HG02623 (cell line): ENCODE data around the gene ZNF112.
"Not testable (repeated sequence)": the region's sequence is repeated elsewhere in the genome, so short reads cannot be mapped to it uniquely, and the experiment has no call there.

ENCODE experiments used
- ATAC-seq: cut with Tn5 transposase; IDR thresholded peaks from one replicate; pipeline ENCODE4 v1.9.1; 2021; ENCODE audit warnings: moderate library complexity; ENCODE audit not compliant: unreplicated experiment

The ZNF112 gene

DNA sequence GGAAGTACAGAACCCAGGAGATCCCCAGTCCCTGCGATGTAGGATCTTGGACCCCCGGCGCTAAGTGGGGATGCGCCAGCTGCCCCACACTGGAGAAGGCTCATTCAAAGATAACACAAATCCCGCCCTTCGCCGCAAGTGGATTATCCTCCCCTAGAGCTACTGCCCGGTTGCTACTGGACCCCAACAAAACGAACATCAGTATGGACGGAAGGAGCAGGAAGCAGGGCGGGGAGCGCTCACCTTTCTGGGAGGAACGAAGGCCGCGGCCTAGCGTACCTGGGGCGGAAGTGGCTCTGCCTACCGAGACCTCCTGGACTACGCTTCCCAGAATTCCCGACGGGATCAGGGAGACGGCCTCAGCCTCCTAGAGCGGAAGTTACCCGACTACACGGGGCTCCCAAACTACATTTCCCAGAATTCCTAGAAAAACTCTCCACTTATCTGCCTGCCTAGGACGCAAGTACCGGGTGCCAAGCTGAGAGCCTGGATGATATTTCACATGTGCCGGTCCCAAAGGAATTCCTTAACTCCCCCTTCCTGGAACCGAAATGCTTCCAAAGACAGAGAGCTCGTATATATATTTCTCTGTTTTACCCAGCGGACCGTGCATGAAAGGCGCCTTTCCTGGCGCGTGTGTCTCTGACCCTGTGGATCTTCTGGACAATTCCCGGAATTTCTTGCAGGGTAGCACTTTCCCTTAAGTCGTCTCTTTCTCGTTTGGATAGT is at the start of gene ZNF112:
Gene ZNF112, minus strand, starts transcription at position 298 of the 729 bp plus-strand sequence. CDS start 16,141 bp downstream, outside the sequence.
- no peak for ATAC-seq

DNA sequence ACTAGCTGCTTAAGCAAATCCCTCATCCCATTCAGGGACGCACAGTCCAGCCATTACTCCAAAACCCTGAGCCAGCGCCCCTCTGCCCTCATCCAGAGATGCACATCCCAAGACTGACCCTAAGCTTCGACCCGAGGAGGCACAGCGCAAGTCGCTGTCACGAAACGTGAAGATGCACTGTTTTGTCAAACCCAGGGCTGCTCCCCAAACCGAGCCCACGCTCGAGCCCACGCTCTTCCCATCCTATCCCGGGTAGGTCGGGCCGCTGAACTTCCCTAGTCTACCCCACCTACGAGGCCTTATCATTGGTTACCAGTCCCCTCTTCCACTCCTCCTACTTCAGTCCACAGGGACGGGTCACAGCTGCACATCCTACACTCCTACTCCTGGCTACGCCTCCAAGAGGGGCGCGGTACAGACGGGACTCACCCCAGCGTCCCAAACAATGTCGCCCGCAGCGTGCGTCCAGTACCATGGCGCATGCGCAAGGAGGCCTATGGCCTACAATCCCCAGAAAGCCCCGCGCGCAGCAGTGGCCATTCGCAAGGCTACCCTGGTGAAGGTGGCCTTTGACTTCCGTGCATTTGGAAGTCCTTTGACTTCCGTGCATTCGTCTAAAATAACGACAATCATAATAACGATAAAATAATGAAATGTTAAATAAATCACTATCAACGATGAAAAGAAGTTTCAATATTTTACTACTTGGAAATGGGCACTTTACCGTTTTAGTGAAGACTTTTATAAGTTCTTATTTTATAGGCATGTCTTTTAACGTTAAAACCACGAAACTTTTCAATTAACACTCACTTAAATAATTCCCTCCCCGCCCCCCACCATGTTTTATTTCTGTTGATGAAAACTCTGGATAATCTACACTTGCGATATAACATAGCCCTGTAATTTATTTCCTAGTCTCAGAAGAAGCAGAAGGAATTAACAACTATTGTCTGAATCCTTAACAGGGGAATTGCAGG is 44.9 kb upstream of the ZNF112 start, which contains the start of gene ZNF285:
Gene ZNF285, minus strand, starts transcription at position 470 of the 977 bp plus-strand sequence. CDS start 4,395 bp downstream, outside the sequence.
- ATAC-seq, result no peak

DNA sequence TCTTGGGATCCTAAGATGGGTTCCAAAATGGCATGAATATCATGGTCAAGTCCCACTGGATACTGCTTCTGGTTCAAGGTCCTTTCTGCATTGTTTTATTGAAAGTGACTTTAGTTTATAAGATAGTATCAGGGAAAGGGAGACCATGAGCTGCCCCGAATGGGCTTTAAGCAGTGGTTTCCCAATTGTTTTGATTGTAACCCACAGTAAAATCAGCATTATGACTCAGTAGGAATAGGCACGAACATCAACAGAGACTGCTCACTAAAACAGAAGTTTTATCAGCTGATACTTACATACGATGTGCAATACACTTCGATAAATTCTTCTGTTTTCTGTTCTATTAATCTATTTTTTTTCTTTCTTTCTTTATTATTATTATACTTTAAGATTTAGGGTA is 32.8 kb upstream of the ZNF112 start:
- ATAC-seq, result not testable (repeated sequence)

DNA sequence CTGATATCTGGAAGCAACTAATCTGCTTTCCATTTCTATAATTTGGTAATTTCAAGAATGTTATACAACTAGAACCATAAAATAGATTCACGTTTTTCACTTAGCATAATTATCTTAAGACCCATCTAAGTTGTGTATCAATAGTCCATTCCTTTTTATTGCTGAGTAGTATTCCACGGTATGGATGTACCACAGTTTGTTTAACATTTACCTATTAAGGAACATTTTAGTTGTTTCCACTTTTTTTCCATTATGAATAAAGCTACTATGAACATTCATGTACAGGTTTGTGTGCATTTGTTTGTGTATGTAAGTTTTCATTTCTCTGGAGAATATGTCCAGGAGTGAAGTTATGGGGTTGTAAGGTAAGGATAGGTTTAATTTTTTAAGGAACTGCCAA is 18.3 kb upstream of the ZNF112 start:
- no peak for ATAC-seq

DNA sequence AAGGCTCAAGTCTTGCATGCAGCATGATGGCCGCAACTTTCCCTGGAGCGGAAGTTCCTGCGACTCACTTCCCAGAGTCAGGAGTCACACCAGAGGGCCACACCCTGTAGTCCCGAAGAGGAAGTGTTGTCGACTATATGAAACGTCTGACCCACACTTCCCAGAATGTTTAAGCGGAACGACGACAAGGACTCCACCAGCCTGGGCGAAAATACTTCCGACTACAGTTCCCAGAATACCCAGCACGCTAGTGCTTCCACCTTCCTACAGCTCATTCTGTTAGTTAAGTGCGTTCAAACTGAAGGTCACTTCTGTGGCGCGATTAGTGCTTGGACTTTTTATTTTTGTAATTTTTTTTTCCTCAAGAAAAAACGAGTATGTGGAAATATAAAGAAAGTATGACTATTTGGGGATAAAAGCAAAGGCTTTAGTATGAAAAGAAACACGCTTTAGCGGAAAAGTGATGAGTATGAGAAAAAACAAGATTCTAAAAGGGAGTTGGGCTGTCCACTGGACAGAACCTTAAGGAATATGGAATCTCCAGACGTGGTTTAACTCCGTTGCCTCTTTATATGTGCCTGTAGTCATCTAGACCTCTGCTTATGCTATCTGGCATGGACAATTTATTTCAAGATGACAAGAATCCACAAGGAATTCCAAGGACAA is 15.5 kb upstream of the ZNF112 start:
- ATAC-seq, result no peak

DNA sequence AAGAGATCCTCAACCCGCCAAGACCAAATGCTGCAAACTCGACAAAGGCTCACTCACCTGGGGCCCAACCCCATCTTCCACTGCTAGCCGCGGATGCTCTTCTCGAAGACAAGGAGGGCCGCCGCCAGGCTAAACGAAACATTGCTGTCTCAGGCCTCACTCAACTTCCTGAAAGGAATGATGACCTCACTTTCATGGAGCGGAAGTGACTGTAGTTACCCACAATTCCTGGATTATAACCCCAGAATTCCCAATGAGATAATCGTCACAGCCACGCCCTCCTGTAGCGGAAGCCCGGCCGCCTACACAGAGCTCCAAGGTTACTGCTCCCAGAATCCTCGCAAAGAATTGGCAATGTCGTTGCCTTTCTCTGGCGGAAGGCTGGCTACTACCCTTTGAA is 10.5 kb upstream of the ZNF112 start:
- no peak for ATAC-seq

DNA sequence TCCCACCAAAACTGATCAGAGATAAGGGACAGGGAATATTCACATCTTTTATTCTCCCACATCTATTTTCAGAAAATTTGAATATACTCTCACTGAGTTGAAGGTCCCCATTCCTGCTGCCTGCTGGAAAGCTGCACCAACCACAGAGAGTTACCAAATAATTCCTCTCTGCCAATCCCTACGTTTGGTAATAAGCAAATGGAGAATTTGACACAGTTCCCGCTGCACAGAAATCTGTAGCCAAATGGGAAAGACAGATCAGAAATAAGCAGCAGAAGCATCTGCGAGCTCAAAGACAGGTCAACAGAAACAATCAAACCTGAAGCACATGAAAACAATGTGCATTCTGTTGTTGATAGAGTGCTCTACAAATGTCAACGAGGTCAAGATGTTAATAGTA is 9.9 kb downstream of the ZNF112 start:
- ATAC-seq, result no peak

DNA sequence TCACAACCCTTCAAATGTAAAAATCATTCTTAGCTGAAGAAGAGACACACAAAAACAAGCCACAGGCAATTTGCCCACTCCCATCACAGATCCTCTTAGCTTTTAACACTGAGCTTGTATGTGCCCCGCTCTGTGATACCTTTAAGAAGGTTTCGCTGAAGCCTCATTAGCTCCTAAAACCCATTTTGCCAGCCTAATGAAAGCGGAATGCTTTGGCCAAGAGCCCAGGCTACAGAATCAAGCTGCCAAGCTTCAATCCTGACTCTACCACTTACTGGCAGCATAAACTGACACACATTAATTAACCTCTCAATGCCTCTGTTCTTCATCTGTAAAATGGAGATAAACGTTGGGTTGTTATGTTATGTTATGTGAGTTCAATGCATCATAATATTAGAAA is 10.5 kb downstream of the ZNF112 start:
- no peak for ATAC-seq

DNA sequence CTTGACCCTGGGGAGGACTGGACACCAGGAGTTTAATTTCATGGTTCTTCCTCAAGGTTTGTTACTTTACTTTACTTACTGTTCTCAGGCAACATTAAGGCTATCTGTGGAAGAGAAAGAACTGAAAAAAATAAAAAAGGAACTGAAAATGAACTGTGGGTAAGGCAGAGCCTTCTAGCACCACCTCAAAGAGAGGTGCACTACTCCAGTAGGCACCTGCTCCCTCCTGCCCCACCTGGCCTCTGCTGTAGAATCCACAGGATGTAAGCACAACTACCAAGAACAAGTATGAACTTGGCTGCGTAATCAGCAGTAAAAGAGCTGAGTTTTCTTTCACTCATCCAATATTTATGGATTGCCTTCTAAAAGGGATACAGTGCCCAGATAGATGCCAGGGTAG is 12.2 kb downstream of the ZNF112 start:
- no peak for ATAC-seq

DNA sequence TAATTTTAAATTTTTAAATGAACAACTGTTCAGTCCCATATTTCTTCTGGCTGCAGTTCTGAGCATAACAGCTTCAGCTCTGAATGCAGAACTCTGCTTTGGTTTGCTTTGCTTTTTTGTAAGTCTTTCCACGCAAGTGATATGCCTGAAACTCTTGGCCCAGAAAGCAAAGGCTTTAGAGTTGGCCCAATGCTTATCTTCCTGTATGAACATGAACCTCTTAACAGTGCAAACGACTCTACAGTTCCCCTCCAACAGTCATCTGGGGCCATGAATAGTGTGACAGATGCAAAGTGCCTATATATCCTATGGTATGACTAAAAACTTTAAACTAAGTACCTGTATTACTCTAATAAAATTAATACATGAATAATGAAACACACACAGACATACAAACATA is 14.7 kb downstream of the ZNF112 start:
- no peak for ATAC-seq

DNA sequence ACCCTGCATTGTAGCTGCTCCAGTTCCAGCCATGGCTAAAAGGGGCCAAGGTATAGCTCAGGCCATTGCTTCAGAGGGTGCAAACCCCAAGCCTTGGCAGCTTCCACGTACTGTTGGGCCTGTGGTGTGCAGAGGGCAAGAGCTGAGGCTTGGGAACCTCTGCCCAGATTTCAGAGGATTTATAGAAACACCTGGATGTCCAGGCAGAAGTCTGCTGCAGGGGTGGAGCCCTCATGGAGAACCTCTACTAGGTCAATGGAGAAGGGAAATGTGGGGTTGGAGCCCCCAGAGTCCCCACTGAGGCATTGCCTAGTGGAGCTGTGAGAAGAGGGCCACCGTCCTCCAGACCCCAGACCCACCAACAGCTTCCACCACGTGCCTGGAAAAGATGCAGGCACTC is 21.8 kb downstream of the ZNF112 start:
- not testable (repeated sequence) for ATAC-seq

DNA sequence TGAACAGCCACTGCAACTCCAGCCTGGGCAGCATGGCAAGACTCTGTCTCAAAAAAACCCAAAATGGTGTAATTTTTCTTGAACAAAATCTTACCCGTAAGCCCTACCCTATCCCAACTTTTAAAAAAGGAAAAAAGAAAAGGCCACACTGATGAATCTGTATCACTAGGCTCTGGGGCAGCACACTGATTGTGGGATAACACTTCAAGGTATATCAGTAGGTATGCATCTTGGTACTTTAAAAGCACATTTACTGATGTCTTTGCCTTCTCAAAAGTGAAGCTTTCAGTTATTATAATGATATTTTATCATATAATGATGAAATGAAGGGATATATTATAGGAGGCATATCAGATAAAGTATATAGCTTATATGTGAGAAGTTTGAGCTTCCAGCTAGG is 24.3 kb downstream of the ZNF112 start:
- ATAC-seq, result no peak

DNA sequence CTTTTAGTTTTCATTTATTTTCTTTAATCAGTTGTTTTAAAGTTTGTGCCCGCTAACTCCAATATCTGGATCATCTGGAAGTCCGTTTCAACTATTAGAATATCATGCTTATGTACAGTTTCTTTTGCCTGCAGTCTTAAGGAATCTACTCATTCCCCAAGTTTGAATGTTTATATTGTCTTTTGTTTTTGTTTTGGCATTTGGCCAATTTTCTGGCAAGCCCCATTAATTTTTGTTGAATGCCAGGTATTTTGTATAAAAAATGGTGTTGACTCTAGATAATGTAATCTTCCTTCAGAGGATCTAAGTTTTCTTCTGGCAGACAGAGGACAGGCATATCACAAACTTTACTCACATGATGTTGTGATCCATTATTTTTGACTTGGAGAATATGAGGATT is 40.6 kb downstream of the ZNF112 start:
- ATAC-seq, result no peak

DNA sequence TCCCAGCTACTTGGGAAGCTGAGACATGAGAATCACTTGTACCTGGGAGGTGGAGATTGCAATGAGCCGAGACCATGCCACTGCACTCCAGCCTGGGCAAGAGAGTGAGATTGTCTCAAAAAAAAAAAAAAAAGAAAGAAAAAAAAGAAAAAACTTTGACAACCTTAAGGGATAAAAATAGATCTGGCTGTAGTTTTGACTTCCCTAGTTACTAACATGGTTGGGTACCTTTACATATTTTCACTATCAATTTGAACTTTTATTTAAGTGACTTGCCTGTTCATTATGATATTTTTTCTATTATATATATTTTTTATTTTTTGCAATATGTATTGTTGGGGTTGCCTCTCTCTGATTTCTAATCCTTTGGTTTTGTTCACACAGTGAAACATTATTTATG is 43.2 kb downstream of the ZNF112 start:
- ATAC-seq, result no peak

DNA sequence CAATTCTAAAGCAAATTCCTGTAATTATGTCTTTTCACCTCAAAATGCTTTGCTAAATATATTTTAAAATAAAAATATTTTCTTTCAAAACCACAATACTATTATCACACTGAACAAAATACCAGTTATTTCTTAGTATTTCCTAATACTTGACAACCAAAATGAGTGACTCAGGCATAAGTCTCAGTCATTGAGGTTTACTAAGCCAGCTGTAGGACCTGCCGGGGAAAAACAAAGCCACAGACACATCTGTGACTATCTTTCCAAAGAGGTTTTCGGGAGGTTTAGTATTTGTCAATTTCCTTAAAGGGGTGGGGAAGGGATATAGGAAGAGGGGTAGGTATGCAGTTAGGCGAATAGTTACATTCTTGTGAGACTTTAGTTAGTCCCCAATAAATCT is 48.5 kb downstream of the ZNF112 start:
- ATAC-seq, result no peak

DNA sequence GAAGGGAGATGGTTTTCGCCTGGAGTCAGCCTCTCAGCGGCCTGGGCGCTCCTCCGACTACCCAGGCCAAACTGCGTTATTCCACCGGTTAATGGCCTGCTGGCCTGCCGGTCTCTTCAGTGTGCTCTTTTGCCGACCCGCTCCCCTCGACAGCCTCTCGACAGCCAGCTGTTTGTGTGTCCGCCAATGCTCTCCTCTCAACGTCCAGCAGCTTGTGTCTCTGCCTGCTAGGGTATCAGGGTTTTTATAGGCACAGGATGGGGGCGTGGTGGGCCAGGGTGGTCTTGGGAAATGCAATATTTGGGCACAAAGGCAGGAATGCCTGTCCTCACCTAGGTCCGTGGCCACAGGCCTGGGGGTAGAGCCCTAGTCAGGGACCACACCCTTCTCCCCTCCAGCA is 50.2 kb downstream of the ZNF112 start:
- ATAC-seq, result no peak

DNA sequence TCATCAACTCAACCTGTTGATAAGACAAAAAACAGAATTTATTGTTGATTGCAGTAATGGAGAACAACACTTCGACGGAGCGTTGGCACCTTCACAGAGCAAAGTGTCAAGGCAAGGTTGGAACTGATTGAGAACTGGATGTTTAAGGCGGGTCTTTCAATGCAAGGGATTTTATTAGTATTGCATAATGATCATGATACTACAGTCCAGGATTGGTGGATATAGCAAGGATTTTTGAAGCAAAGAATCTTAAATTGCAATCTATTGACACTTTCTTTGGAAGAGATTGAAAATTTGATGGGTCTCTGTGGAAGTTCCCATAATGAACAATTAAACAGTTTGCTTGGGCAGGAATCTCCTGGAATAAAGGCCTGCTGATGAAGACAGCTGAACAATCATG is 51.0 kb downstream of the ZNF112 start:
- no peak for ATAC-seq

DNA sequence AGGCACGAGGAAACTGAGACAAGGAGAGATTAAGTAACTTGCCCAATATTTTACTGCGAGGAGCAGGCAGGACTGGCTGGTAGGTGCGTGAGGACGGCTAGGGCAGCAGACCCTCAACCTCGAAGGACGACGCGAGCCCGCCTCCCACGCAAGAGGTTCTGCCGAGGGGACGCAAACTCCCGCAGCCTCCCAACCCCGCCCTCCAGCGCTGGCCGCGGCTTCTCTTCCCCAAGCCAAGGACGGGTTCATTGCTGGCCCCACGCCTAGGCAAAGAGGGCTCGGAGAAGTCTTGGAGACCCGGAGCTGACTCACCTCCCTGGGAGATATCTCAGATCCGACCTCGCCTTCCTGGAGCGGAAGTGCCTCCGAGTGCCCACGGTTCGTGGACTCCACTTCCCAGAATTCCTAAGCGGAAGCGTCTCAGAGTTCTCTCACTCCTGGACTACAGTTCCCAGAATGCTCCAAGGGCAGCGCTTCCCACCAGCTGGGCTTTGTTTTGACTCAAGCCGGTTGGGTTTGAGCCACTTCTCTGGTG is 51.8 kb downstream of the ZNF112 start, which contains the start of gene ZNF235:
Gene ZNF235, minus strand, starts transcription at position 367 of the 535 bp plus-strand sequence. CDS start 1,621 bp downstream, outside the sequence.
- peak; percentile 91 for ATAC-seq

DNA sequence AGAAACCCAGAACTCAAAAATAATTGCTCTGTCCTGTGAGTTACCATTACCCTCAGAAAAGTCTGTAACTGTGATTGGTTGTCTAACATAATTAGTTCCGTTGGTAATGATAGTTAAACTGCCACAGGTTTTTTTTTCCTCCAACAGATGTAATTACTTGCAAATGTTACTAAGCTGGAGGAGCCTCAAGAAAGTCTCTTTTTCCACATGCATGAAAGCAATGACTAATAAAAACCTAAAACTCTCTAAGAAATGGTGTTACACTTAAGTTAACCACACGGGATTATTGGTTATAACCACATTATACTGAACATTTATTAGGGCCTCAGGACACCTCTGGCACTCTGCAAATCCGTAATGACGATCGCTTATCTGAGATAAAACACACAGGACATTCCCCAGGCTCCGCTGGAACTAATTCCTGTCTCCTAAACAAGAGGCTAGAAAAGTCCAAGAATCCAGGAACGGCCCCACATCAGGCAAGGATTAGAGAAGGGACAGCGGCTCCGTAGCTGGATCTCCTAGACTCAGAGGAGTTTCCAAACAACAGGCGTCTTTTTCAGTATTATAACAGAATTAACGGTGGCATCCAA is 52.4 kb downstream of the ZNF112 start:
- no peak for ATAC-seq

DNA sequence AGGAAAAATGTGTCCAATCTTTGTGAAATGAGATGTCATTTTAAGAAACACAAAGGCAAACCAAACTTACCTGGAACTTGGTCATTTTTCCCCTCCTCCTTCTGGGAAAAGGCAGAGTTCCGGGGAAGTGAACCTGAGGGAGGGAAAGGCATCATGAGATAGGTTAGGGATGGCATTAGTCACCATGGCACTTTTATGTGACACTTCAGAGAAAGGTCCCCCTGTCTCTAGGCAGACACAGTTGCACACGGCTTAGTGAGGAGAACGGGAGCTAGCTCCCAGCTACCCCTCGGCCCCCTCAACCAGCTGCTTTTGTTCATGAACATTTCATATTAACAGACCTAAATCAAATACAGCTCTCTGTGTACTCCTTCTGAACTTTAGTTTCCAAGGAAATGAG is 53.2 kb downstream of the ZNF112 start:
- no peak for ATAC-seq

DNA sequence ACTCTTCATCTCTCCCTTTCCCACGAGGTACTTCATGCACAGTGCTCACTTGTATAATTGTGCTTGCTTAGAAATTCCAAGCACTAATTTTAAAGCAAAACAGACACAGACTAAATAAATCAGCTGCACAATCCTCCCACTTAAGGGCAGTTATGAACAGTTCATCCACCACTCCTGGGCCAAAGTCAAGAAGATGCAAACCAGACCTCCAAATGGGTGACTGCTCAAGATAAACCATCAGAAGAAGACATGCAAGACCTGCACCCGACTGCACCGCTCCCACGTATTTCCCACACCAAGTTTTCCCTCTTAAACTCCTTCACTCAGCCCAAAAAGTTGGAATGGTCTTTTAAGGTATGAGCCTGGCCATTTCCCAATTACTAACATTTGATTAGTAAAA is 71.5 kb downstream of the ZNF112 start:
- no peak for ATAC-seq
